Fibroblast of skin of left biceps (primary cell): Measurements from ENCODE around the gene PAFAH2.
"Not testable (repeated sequence)": the region's sequence is repeated elsewhere in the genome, so short reads cannot be mapped to it uniquely, and the experiment has no call there.

Source experiments
- DNase-seq, 2 experiments: peaks; one replicate each; pipeline ENCODE4 v3.0.0-alpha.2; 2013; ENCODE audit warnings: low read depth in 2 of 2

Gene PAFAH2

DNA sequence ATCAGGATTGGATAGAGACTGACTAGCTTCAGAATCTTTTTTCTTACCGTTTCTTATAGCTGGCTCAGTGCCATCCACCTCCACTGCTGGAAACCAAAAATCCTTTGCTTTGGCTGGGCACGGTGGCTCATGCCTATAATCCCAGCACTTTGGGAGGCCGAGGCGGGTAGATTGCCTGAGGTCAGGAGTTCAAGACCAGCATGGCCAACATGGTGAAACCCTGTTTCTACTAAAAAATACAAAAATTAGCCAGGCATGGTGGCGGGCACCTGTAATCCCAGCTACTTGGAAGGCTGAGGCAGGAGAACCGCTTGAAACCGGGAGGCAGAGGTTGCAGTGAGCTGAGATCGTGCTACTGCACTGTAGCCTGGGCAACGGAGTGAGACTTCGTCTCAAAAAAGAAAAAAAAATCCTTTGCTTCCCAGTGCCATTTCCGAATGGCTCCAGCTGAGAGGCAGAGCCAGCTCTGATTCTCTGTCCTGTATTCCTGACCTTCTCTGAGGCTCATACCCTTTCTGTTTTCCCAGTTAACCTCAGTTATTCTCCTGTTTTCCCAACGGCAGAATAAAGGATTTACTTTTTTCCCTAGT is 65.0 kb downstream of the PAFAH2 start:
- DNase-seq, result not testable (repeated sequence)

- DNase-seq, result no peak
These were observed 65.5 kb downstream of the PAFAH2 start for GRCh38 chr1:25932321-25932720.

GRCh38 chr1:25929016-25929415 is 68.8 kb downstream of the PAFAH2 start:
- no peak for DNase-seq

GRCh38 chr1:25927521-25928265 is 70.2 kb downstream of the PAFAH2 start:
- no peak for DNase-seq

DNA sequence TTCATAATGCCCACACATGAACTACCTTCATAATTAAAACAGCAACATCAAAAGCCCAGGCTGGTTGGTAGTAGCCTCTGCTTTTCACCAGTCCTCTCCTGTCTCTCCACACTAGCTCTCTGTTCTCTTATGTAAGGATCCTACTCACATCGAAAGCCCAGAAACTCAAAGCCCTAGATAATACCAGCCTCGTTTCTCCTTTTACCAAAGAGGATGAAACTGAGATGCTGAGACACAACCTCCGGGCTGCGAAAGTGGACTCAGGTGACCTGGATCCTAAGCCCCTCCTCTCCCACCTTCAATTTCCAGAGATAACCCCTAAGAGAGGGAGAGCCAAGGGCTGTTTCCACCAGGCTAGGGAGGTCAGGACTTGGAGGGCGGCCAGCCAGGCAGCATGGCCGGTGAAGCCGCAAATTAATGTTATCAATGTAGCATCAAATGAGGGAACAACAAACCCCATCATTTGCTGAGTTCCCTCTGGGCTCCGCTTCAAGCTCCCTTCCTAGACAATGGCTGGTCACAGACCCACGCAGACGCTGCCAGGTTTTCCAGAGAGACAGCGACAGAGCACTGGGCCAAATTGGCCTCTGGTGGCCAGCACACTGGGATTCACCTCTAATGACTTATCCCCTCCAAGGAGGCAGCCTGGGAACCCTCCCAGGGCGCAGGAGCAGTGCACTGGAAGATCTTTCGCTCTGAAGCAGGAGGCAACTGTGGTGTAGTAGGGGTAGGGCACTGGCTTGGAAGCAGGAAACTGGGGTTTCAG is 70.9 kb downstream of the PAFAH2 start:
- DNase-seq, result no peak

DNA sequence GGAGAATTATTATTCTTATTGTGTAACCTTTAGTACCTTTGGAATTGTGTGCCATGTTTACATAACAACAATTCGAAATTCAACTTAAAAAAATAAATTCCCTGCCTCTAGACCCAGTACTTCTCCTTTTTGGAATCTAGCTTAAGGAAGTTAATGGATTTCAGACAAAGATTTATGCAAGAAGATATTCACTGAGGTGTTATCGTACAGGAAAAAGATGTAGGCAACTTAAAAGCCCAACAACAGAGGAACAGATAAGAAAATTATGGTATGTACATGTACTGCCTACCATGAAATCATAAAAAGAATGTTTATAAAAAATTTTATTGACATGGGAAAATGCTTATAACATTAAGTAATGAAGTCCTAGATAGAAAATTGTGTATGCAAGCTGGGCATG is 73.4 kb downstream of the PAFAH2 start:
- no peak for DNase-seq

- no peak for DNase-seq
These were observed 74.8 kb downstream of the PAFAH2 start for GRCh38 chr1:25922971-25923552.

DNA sequence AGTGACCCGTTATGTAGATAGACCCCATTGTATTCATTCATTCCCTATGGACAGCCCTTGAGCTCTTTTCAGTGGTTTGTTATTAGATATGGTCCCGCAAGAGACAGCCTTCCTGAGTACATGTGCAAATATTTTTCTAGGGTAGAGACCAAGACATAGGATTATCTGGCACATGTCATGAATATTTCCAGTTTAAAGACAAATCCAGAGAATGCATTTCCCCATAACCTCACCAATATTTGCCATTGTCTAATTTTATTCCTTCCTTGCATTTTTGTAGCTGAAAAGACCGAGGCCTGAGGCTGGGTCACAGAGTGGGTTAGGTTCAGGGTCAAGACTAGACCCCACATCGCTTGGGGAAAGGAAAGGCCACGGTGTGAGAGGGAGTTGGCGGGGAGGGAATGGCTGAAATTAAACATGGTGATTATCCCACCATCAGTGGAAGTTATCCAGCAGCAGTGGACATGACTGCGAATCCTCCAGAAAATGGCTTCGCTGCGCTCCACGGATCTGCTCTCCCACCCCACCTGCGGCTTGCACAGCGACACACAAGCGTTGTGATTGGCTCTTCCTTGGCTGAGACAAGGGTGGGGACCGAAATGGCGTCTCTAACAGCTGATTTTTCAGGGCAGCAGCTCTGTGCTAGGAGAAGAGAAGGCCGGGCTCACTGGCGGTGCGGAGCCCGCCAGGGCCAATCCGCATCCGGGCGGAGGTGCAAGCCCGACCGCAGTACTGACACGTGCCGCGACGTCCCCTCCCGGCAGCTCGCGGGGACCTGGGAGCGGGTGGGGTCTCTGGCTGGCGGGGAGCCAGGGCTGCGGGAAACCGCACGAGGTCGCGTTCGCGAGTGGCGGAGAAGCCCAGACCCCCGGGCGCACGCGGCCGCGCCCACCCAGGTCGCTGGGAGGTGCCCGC is 75.5 kb downstream of the PAFAH2 start:
- no peak for DNase-seq

DNA sequence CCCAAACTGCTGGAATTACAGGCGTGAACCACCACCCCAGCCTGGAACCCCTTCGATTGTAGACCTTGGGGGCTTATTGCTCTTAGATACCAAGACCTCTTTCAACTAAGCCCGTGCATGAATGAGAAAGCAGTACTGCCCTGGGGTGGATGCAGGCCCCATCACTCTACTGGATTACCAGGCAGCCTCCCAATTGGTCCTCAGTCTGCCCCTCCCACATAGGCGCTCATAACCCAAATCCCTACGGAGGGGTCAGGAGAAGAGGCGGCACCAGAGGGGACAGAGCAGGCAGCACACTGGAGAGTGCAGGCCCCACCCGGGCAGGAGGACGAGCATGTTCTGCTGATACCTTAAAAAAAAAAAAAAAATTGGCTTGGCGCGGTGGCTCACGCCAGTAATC is 79.2 kb downstream of the PAFAH2 start:
- no peak for DNase-seq

DNA sequence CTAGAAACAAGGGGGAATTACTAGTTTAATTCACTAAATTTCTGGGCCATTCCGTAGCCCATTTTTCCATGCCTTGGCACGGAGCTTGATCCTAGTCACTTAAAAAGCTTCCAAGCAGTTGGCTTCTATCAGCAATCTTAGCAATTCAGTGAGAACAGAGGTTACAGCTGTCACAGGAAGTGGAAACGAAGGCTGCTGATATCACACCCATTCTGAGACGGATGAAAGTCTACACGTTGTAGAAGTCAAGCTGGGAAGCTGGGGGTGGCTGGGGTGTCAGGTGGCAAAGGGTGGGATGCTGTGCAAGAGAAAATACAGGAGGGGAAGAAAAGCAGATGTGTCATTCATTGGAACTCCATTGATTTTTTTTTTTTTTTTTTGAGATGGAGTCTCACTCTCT is 79.9 kb downstream of the PAFAH2 start:
- no peak for DNase-seq

DNA sequence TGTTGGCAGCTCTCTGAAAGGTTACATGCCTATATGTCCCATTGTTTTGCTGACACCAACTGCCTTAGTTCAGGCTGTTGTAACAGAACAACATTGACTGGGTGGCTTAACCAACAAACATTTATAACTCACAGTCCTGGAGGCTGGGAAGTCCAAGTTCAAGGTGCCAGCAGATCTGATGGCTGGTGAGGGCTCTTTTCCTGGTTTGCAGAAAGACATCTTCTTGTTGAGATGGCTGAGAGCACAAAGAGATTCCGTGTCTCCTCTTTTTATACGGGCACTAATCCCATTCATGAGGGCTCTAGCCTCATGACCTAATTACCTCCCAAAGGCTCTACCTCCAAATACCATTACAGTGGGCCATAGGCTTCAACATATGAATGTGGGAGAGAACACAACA is 81.4 kb downstream of the PAFAH2 start:
- no peak for DNase-seq

GRCh38 chr1:25914074-25914995 is 83.5 kb downstream of the PAFAH2 start:
- no peak for DNase-seq

GRCh38 chr1:25913206-25913605 is 84.7 kb downstream of the PAFAH2 start:
- no peak for DNase-seq

DNA sequence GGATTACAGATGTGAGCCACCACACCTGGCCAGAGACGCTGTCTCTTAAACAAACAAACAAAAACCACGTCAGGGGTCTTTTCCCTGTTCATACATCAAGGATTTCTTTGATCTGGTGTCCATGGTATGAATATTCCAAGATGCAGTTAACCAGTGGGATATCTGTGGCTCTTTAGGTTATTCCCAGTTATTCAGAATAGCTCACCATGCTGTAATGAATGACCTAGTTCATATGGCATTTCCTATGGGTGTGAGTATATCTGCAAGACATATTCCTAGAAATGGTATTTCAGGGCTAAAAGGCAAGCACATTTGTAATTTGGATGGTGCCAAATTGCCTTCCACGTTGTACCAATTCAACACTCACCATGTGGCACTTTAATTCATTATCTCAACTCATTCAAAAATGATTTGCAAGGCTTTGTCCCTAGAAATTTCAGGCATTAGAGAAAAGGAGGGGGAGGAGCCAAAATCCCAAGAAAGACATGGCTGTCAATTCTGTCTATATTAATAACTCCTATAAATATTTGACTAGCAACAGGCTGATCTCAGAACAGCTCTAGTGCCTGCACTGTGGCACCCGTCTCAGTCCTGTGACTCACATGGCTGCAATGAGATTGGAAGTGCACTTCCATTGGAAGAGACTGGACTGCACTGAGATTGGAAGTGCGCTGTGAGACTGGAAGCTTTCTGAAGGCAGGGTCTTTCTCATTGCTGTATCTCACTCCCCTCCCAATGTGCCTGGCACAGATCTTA is 85.6 kb downstream of the PAFAH2 start:
- peak; percentile 53 to 58 for DNase-seq

DNA sequence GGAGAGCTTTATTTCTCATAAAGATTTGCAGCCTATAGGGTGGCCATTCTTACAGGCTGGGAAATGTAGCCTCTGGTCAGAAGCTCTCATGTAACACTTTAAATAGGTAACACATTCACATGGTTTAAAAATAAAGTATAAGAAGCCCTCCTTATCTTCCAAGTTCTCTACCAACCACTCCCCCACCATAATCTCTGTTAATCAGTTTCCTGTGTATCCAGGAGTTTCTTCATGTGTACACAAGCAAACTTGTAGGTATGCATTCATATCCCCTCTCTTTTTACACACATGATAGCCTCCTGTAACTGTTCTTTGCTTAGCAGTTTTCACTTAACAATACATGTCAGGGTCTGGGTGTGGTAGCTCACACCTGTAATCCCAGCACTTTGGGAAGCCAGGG is 86.7 kb downstream of the PAFAH2 start:
- DNase-seq, result no peak
